ENCODE data around the gene PSTK.

The PSTK gene

DNA sequence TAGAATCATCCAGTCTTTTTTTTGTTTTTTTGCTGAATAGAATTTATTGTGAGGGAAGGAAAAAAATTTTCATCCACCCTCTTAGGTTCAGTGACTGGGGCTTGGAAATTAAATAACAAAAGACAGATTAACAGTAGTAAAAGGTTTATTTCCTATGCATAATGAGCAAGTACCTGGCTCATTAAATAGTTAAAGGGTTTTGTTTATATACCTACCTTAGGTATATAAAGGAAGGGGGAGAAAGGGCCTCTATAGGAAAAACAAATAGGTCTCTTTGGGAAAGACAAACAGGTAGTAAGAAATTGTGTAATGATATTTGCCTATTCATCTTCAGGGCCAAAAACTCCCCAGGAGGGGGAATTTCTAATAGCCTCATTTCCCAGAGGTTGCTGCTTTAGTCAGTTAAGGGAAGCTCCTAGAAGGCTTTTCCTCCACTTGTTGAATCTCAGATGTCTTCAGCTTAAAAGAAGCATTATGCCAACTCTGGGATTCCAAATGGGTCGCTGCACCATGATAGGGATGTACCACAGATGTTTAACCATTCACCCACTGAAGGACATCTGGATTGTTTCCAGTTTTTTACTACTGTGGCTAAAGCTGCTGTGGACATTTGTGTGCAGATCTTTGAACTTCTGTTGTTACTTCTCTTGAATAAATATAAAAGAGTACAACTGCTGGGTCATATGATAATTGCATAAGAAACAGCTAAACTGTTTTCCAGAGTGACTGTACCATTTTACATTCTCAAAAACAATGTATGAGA lies 39.9 kb downstream of the PSTK start:
- DNase-seq (ENCODE audit: low read depth): no peak

DNA sequence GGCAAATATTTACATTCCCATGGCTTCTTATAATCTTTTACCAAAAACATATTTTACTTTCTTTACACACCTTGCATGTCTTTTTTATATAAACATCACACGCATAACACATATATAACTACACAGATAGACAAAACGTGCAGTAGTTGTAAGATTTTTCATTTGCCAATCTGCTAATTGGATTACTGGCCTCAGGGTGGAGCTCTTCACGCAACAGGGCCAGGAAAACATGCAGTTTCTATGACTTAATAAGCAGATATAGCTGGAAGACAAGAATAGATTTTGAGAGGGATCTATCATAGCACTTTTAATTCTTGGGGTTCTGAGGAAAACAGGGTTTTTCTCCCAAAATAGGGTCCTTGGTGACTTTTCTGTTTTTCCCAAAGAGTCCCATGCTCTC lies 41.3 kb downstream of the PSTK start:
- DNase-seq (ENCODE audit: low read depth): no peak

DNA sequence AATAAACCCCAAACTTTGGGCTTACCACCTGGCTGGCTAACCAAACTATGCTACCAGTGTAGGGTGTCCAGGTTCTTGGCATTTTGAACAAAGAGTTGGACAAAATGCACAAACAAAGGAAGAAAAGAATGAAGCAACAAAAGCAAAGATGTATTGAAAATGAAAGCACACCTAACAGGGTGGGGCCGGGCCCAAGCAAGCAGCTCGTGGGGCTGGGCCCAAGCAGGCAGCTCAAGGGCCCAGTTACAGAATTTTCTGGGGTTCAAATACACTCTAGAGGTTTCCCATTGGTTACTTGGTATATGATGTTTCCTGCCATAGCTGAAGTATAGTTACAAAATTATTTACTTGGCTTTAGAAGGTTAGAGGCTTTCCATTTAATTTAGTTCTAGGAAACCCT lies 44.3 kb downstream of the PSTK start:
- no peak for DNase-seq (ENCODE audit: low read depth)

DNA sequence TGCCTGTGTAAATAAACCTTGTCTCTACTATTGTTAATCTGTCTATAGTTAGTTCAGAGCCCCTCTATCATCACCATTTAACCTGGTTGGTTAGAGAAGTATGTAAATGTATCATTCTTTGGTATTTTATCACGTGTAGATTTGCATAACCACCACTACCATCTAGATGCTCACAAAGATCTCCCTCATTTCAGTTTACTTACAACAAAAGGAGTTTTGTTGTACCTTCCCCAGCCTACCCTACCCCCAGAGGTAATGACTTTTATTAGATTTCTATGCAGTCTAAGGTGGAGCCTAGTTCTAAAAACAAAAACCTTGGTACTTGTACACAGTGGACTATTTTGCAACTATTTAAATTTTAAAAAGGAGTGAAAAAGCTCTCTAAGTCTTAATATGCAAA lies 46.1 kb downstream of the PSTK start:
- DNase-seq (ENCODE audit: low read depth): no peak

DNA sequence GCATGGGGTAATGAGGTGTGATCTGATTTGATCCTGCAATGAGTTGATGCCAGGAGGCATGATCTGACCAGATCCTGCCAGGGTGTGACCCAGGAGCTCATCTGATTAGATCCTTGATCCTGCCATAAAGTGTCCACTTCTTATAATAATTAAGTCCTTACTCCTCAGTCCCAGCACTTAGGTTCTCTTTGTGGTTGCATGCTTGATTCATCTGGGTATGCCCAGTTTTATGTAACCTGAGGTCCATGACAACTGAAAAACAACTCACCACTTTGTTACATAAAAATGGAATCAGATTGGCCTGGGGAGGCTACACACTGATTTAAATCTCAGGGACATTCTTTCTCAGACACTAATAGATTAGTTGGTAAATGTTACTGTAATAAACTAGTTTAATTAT lies 47.7 kb downstream of the PSTK start:
- DNase-seq (ENCODE audit: low read depth): no peak

DNA sequence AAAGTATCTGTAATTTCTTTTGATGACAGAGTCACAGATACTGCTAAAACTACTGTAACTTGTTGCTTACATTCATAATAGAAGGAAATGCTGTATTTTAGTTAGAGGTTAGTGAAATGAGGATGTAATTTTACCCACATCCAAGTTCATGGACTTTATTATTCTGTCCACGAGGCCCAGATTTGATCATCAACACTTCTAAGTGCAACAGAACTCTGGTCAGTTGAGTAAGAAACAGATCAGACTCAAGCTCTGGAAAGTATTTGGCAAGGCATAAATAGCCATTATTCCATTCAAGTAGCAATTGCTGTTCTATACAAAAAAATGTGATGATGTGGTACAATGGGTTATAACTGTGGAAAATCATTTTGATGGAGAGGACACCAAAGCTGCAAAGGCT lies 50.9 kb downstream of the PSTK start:
- DNase-seq (ENCODE audit: low read depth): no peak

DNA sequence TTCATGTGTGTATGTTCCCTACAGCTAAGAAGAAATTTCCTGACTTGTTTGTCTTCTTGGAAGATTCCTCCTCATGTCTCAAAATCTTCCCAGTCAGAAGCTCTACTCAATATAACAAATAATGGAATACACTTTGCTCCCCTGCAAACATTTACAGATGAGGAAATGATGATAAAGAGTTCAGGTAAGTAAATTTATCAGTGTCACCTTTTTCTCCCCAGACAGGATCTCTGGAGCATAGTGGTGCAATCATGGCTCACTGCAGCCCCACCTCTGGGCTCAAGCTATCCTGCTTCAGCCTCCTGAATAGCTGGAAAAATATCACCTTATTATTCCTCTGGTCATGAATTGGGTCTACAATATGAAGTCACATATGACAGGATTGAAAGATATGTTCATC lies 54.1 kb downstream of the PSTK start:
- DNase-seq (ENCODE audit: low read depth): no peak

DNA sequence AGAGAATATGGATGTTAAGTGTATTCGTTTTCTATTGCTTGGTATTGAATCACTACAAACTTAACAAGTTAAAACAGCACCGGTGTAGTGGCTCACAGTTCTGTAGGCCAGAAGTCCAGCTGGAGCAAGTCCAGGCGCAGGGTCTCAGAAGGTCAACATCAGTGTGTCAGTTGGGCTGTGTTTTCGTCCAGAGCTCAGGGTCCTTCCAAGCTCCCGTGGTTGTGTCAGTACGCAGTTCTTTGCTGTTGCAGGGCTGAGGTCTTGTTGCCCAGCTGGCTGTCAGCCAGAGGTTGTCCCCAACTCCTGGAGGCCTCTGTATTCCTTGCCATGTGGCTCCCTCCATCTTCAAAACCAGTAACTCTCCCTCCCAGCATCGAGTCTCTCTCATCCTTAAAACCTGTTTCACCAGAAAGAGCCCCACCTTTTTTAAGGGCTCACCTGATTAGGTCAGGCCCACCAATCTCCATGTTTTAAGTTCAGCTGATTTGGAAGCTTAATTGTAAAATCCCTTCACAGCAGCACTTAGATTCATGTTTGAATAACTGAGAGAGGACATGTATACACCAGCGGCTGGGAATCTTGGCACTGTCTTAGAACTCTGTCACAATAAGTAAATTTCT lies 55.4 kb downstream of the PSTK start:
- DNase-seq (ENCODE audit: low read depth): no peak

DNA sequence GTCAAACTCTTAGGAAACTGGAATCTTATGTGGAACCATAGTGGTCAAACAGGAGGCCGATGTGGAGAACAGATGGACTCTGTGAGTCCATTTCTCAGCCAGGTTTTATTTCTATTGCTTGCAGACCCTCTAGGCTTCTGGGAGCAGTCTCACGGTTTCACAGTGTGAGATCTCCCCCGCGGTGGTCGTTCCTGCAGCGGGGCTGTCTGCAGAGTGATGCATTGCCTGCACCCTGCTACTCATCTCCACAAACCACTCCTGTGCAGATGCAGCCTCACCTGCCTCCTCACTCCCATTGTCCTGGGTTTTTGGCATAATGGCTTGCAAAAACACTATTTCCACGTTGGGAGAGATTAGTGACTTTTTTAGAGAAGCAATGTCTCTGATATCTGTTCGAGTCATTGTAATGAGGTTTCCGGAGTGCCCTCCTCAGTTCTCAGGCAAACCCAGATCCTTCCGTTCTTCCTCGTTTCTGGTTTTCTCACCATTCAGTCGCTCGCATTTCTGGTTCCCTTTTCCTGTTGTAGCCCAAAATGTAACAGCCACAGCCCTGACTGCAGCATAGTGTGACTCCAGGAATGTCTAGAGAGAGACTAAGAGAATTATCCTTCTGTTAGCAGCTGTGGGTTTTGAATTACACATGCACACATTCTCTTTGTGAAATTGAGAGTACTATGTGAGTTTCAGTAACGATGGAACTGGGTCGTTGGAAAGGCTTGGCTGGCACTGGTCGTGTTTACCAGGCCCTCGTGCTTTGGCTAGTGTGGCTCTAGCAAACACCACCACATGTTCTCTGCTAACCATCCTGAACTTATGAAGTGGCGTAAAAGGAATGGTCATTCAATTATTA lies 58.8 kb downstream of the PSTK start:
- no peak for DNase-seq (ENCODE audit: low read depth)

DNA sequence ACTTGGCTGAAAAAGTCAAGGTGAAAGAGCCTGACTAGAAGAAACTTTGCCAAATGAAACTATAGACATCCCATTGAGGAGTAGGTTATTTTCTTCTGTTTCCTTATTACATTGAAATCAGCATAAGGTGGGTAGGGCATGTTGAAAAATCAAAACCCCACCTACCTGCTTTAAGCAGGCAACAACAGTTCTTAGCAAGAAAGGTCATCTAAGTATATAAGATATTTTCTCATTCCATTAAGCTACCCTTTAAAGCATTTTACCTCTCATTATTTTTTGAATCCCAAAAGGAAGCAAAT lies 59.4 kb downstream of the PSTK start:
- DNase-seq (ENCODE audit: low read depth): no peak
